IPS-NIHi7 (cell line): ENCODE results near the gene POLR3K.
"Not testable (repeated sequence)": the region's sequence is repeated elsewhere in the genome, so short reads cannot be mapped to it uniquely, and the experiment has no call there.

Experiments used
- DNase-seq: peaks from one replicate; pipeline ENCODE4 v3.0.0; 2012; ENCODE audit warnings: mixed read lengths; ENCODE audit errors: extremely low spot score

The POLR3K gene

GRCh38 chr16:42691-43090, 10.7 kb downstream of the POLR3K start:
- no peak for DNase-seq

- no peak for DNase-seq
These were observed 11.3 kb downstream of the POLR3K start for GRCh38 chr16:42069-42457.

GRCh38 chr16:41439-42068, 11.9 kb downstream of the POLR3K start:
- DNase-seq = no peak

GRCh38 chr16:38941-39892, 14.2 kb downstream of the POLR3K start:
- DNase-seq = no peak

GRCh38 chr16:38206-38605, 15.2 kb downstream of the POLR3K start:
- DNase-seq = not testable (repeated sequence)

GRCh38 chr16:37511-37910, 15.9 kb downstream of the POLR3K start:
- no peak for DNase-seq

GRCh38 chr16:36336-36984, 16.9 kb downstream of the POLR3K start:
- DNase-seq = no peak

- no peak for DNase-seq
These were observed 17.6 kb downstream of the POLR3K start for GRCh38 chr16:35678-36305.

- DNase-seq = no peak
These were observed 18.3 kb downstream of the POLR3K start for GRCh38 chr16:35011-35677.

GRCh38 chr16:34648-34987, 18.8 kb downstream of the POLR3K start:
- no peak for DNase-seq

GRCh38 chr16:33877-34647, 19.3 kb downstream of the POLR3K start:
- no peak for DNase-seq

GRCh38 chr16:33154-33876, 20.1 kb downstream of the POLR3K start:
- DNase-seq = not testable (repeated sequence)

- not testable (repeated sequence) for DNase-seq
These were observed 22.8 kb downstream of the POLR3K start for GRCh38 chr16:30627-31026.

- not testable (repeated sequence) for DNase-seq
These were observed 27.5 kb downstream of the POLR3K start for GRCh38 chr16:25926-26348.

GRCh38 chr16:24151-24550, 29.3 kb downstream of the POLR3K start:
- DNase-seq = not testable (repeated sequence)

- not testable (repeated sequence) for DNase-seq
These were observed 32.5 kb downstream of the POLR3K start for GRCh38 chr16:20886-21285.

- not testable (repeated sequence) for DNase-seq
These were observed 36.2 kb downstream of the POLR3K start for GRCh38 chr16:17062-17765.

GRCh38 chr16:10772-11171, 42.6 kb downstream of the POLR3K start:
- not testable (repeated sequence) for DNase-seq

GRCh38 chr16:9903-10665, 43.3 kb downstream of the POLR3K start:
- no peak for DNase-seq
